SU-DHL-6 (cell line): ENCODE results near the gene PEX26.

ENCODE experiments used
- H2AFZ ChIP-seq: fragments of 200-600 bp; sonication (generic); 2 replicates; pipeline ENCODE4 v1.6.1; 2014; ENCODE audit warnings: low read depth, mild to moderate bottlenecking, moderate library complexity, mixed read lengths, antibody characterized with exemption, low read length; ENCODE audit not compliant: severe bottlenecking
- H3F3A ChIP-seq: fragments of 200-600 bp; shearing (Covaris generic); 2 replicates; pipeline ENCODE4 v1.6.0; 2016; ENCODE audit warnings: antibody characterized with exemption, mild to moderate bottlenecking; ENCODE audit not compliant: insufficient read depth
- H3K27ac ChIP-seq: fragments of 200-600 bp; sonication (generic); 2 replicates; pipeline ENCODE4 v1.5.1; 2016; ENCODE audit warnings: low read depth, mild to moderate bottlenecking, low read length, moderate library complexity, mixed read lengths
- H3K27me3 ChIP-seq: fragments of 200-600 bp; sonication (generic), shearing (Covaris generic); 2 replicates; pipeline ENCODE4 v1.6.0; 2014; ENCODE audit warnings: mild to moderate bottlenecking, low read length
- H3K36me3 ChIP-seq: fragments of 200-600 bp; sonication (generic); 2 replicates; pipeline ENCODE4 v1.6.1; 2014; ENCODE audit warnings: mild to moderate bottlenecking, low read length, mixed read lengths
- H3K4me2 ChIP-seq: fragments of 300-600, 200-600 bp; shearing (Covaris generic), sonication (generic); 2 replicates; pipeline ENCODE4 v1.6.0; 2014; ENCODE audit warnings: low read length, low read depth, mild to moderate bottlenecking; ENCODE audit not compliant: poor library complexity, severe bottlenecking
- H3K4me3 ChIP-seq: fragments of 200-600 bp; sonication (generic); 2 replicates; pipeline ENCODE4 v1.5.1; 2014; ENCODE audit warnings: antibody characterized with exemption, low read length, mild to moderate bottlenecking, mixed read lengths; ENCODE audit not compliant: insufficient read depth, poor library complexity, severe bottlenecking
- H3K79me2 ChIP-seq: fragments of 200-600 bp; sonication (generic); 2 replicates; pipeline ENCODE4 v1.6.1; 2014; ENCODE audit warnings: mild to moderate bottlenecking, low read length, moderate library complexity; ENCODE audit not compliant: insufficient read depth
- H3K9ac ChIP-seq: fragments of 200-600 bp; sonication (generic); 2 replicates; pipeline ENCODE4 v1.7.0; 2014; ENCODE audit warnings: mild to moderate bottlenecking, low read length
- H3K9me2 ChIP-seq: fragments of 200-600 bp; sonication (generic); replicated peaks from 2 replicates; pipeline ENCODE4 v1.6.1; 2014; ENCODE audit warnings: low read length; ENCODE audit not compliant: insufficient read depth
- H3K9me3 ChIP-seq: fragments of 200-600 bp; sonication (generic); 2 replicates; pipeline ENCODE4 v1.6.1; 2014; ENCODE audit warnings: low read length, mixed read lengths; ENCODE audit not compliant: insufficient read depth
- H4K20me1 ChIP-seq: fragments of 200-600 bp; sonication (generic); 2 replicates; pipeline ENCODE4 v1.6.1; 2014; ENCODE audit warnings: low read depth, mild to moderate bottlenecking, antibody characterized with exemption, low read length, moderate library complexity, mixed read lengths
- EZH2phosphoT487 ChIP-seq: fragments of 200-600 bp; sonication (generic), shearing (Covaris generic); conservative IDR thresholded peaks from 2 replicates; pipeline ENCODE4 v1.6.1; 2018; ENCODE audit warnings: mild to moderate bottlenecking, antibody characterized with exemption, low read length, moderate library complexity, mixed read lengths
- TF ChIP-seq, protein P1 (sequence below): fragments of 200-600 bp; sonication (generic); IDR thresholded peaks from one replicate; pipeline ENCODE4 v1.5.1; 2017; ENCODE audit warnings: antibody characterized with exemption, mild to moderate bottlenecking, low read length, moderate library complexity; ENCODE audit not compliant: insufficient read depth, poor library complexity, severe bottlenecking

PEX26 gene

GRCh38 chr22:18108187-18108586, 30.4 kb downstream of the PEX26 start:
- Histone ChIP-seq H3K4me3 (no peak overlapping the region), H4K20me1 (no peaks in the 10 kb centered on the region), H3K27ac (no peak overlapping the region), H3K9ac (no peak overlapping the region), H2AFZ (no peak overlapping the region), H3K79me2 (no peaks in the 10 kb centered on the region), H3F3A (no peaks in the 10 kb centered on the region), H3K9me3 (no peaks in the 10 kb centered on the region), H3K4me2 (no peak overlapping the region), H3K36me3 (no peaks in the 10 kb centered on the region), H3K9me2 (no peaks in the 10 kb centered on the region), H3K27me3 (no peaks in the 10 kb centered on the region)
- TF ChIP-seq, protein P1, sequence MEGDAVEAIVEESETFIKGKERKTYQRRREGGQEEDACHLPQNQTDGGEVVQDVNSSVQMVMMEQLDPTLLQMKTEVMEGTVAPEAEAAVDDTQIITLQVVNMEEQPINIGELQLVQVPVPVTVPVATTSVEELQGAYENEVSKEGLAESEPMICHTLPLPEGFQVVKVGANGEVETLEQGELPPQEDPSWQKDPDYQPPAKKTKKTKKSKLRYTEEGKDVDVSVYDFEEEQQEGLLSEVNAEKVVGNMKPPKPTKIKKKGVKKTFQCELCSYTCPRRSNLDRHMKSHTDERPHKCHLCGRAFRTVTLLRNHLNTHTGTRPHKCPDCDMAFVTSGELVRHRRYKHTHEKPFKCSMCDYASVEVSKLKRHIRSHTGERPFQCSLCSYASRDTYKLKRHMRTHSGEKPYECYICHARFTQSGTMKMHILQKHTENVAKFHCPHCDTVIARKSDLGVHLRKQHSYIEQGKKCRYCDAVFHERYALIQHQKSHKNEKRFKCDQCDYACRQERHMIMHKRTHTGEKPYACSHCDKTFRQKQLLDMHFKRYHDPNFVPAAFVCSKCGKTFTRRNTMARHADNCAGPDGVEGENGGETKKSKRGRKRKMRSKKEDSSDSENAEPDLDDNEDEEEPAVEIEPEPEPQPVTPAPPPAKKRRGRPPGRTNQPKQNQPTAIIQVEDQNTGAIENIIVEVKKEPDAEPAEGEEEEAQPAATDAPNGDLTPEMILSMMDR: no peak
- no peak for TF ChIP-seq EZH2phosphoT487

GRCh38 chr22:18109410-18110193, 31.8 kb downstream of the PEX26 start:
- no peaks in the 10 kb centered on the region for H4K20me1 ChIP-seq
- no peak overlapping the region for H3K27ac ChIP-seq
- H3K4me2 ChIP-seq: no peak overlapping the region
- no peak overlapping the region for H3K4me3 ChIP-seq
- TF ChIP-seq, protein P1: no peak
- no peak for TF ChIP-seq EZH2phosphoT487
- no peak overlapping the region for H2AFZ ChIP-seq
- no peaks in the 10 kb centered on the region for H3F3A ChIP-seq
- H3K36me3 ChIP-seq: no peaks in the 10 kb centered on the region
- no peaks in the 10 kb centered on the region for H3K9me3 ChIP-seq
- no peak overlapping the region for H3K9ac ChIP-seq
- H3K79me2 ChIP-seq: no peaks in the 10 kb centered on the region
- H3K27me3 ChIP-seq: no peaks in the 10 kb centered on the region
- H3K9me2 ChIP-seq: no peaks in the 10 kb centered on the region

- Histone ChIP-seq H3K36me3 (no peaks in the 10 kb centered on the region), H3K79me2 (no peaks in the 10 kb centered on the region), H3F3A (no peaks in the 10 kb centered on the region), H3K9me3 (no peaks in the 10 kb centered on the region), H3K27me3 (no peaks in the 10 kb centered on the region), H3K9me2 (no peaks in the 10 kb centered on the region), H4K20me1 (no peaks in the 10 kb centered on the region), H2AFZ (no peak within 1 kb of the TSS), H3K4me3 (no peak within 1 kb of the TSS), H3K9ac (no peak within 1 kb of the TSS), H3K4me2 (no peak within 1 kb of the TSS), H3K27ac (no peak within 1 kb of the TSS)
- TF ChIP-seq, protein P1: no peak
- TF ChIP-seq EZH2phosphoT487: no peak
These were observed 32.6 kb downstream of the PEX26 start, which contains the start of gene TUBA8 for GRCh38 chr22:18110194-18110953. TUBA8 (plus strand) TSS chr22:18110809; CDS start chr22:18110866, 57 bp downstream.
